ENCODE data around the gene TTLL7. TPM values are rescaled to one million over a fixed set of nuclear protein-coding genes. Genes with fewer than 3 reads are reported as not detected.
"Not testable (repeated sequence)": the region's sequence is repeated elsewhere in the genome, so short reads cannot be mapped to it uniquely, and the experiment has no call there.

The TTLL7 gene
- total and polyA plus RNA-seq, 2 donors, result 11.4 to 58.5 TPM

GRCh38 chr1:83983918-83984317 lies 15.0 kb downstream of the TTLL7 start:
- H3K36me3 ChIP-seq (ENCODE audit: insufficient read depth); H3K4me3 ChIP-seq (ENCODE audit: low read depth, low read length); H3K4me1 ChIP-seq (ENCODE audit: insufficient read depth); DNase-seq (ENCODE audit: extremely low spot score); H3K27ac ChIP-seq (ENCODE audit: low read depth): not testable (repeated sequence)
- 96% methylated on average over 1 of the region's 1 CpG for WGBS

GRCh38 chr1:83978056-83978455 lies 20.9 kb downstream of the TTLL7 start:
- whole genome bisulfite sequencing, result 76% methylated on average over 1 of the region's 1 CpG
- no peak overlapping the region for H3K27ac ChIP-seq (ENCODE audit: low read depth)
- no peak overlapping the region for H3K4me3 ChIP-seq (ENCODE audit: low read depth, low read length)
- no peaks in the 10 kb centered on the region for H3K36me3 ChIP-seq (ENCODE audit: insufficient read depth)
- no peak for DNase-seq (ENCODE audit: extremely low spot score)
- no peaks in the 10 kb centered on the region for H3K4me1 ChIP-seq (ENCODE audit: insufficient read depth)

DNA sequence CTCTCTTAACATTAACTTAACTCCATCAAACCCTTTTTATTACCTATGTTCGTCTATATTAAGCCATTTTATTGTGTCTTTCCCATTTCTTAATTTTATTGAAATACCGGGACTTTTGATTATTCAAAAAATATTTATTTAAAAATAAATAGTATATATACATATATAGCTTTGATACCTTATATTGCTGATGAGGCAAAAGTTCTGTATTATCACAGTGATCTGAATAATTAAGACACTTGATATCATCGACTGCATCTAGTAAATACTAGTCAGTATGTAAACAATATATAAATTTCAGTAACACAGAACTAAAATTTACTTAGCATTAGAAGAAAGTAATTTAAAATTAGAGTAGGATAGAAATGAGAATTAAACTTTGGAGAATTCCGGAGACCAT lies 22.0 kb downstream of the TTLL7 start:
- no peaks in the 10 kb centered on the region for H3K36me3 ChIP-seq (ENCODE audit: insufficient read depth)
- WGBS, result 80% methylated on average over 4 of the region's 4 CpGs
- H3K4me1 ChIP-seq (ENCODE audit: insufficient read depth), result no peaks in the 10 kb centered on the region
- H3K27ac ChIP-seq (ENCODE audit: low read depth), result no peak overlapping the region
- H3K4me3 ChIP-seq (ENCODE audit: low read depth, low read length), result no peak overlapping the region
- no peak for DNase-seq (ENCODE audit: extremely low spot score)

- no peak overlapping the region for H3K4me3 ChIP-seq (ENCODE audit: low read depth, low read length)
- H3K4me1 ChIP-seq (ENCODE audit: insufficient read depth), result no peaks in the 10 kb centered on the region
- WGBS, result 76% methylated on average over 1 of the region's 1 CpG
- H3K27ac ChIP-seq (ENCODE audit: low read depth), result no peak overlapping the region
- DNase-seq (ENCODE audit: extremely low spot score), result no peak
- H3K36me3 ChIP-seq (ENCODE audit: insufficient read depth), result no peaks in the 10 kb centered on the region
These were observed 28.1 kb downstream of the TTLL7 start for GRCh38 chr1:83970802-83971201.

DNA sequence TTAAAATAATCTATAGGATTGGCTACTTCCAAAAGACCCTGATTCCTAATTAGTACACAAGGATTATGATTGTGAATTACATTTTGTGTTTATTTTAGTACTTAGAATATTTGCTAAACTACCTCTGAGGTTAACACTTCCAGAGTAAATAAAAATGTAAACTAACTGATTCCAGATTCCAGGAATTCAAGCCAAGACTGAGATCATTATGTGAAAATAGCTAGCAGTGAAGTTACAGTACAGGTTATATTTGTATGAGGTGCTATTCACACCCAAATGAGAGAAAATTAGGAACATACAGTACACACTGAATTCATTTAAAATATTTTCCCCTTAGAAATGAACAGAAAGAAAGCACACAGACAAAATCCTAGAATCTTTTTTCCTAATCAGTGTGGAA lies 28.8 kb downstream of the TTLL7 start:
- Histone ChIP-seq H3K4me3 (ENCODE audit: low read depth, low read length) (no peak overlapping the region), H3K4me1 (ENCODE audit: insufficient read depth) (no peaks in the 10 kb centered on the region), H3K27ac (ENCODE audit: low read depth) (no peak overlapping the region), H3K36me3 (ENCODE audit: insufficient read depth) (no peaks in the 10 kb centered on the region)
- no peak for DNase-seq (ENCODE audit: extremely low spot score)

- no peak overlapping the region for H3K27ac ChIP-seq (ENCODE audit: low read depth)
- no peak for DNase-seq (ENCODE audit: extremely low spot score)
- no peaks in the 10 kb centered on the region for H3K4me1 ChIP-seq (ENCODE audit: insufficient read depth)
- no peaks in the 10 kb centered on the region for H3K36me3 ChIP-seq (ENCODE audit: insufficient read depth)
- no peak overlapping the region for H3K4me3 ChIP-seq (ENCODE audit: low read depth, low read length)
- 99% methylated on average over 1 of the region's 1 CpG for WGBS
These were observed 31.6 kb downstream of the TTLL7 start for GRCh38 chr1:83967336-83967735.

DNA sequence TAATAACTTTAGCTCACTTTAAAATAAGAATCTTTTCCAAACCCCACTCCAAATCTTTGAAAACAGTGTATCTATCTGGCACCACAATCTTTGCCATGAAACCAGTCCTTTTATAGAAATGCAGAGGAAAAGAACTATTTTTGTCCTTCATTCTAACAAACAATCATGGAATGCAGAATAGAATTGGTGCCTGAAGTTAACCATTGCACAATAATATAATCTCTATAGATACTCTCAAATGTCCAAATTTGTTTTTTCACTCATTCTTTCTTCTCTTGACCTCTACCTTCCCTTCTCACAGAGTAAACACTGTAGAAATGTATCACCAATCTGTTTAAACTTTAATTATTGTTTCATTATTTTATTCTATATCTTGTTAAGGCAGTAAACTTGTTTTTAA lies 34.8 kb downstream of the TTLL7 start:
- no peaks in the 10 kb centered on the region for H3K4me1 ChIP-seq (ENCODE audit: insufficient read depth)
- no peak for DNase-seq (ENCODE audit: extremely low spot score)
- no peak overlapping the region for H3K4me3 ChIP-seq (ENCODE audit: low read depth, low read length)
- no peak overlapping the region for H3K27ac ChIP-seq (ENCODE audit: low read depth)
- H3K36me3 ChIP-seq (ENCODE audit: insufficient read depth), result no peaks in the 10 kb centered on the region

DNA sequence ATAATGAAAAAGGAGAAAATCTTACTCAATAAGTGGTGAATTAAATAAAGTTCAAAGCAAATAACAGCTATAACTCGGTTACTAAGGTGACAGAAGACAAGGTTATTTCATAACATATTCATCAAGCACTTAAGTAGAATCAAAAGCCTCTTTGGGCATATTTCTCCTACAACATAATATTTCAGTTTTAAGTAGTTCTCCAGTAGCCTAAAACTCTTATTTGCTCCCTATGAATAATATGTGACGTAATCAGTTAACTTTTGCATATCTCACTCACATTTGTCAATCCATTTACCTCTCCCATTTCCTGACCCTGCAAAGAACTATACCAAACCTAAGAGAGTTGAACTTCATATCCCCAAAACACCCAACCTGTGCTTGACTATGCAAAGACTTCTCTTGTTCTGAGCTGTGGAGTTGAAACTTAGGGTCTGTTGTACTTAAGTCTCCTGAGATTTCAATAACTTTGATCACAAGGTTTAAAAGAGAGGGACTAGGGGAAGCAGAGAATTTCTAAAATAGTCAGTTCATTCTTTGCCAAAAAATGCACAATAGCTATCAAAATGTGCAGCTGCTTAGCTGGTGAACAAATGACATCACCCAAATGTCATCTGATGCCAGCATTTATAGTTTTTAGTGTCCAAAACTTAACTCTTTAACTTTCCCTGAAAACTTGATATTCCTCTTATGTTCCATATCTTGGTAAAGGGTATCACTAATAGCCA lies 37.2 kb downstream of the TTLL7 start:
- Histone ChIP-seq H3K4me1 (ENCODE audit: insufficient read depth) (no peaks in the 10 kb centered on the region), H3K4me3 (ENCODE audit: low read depth, low read length) (no peak overlapping the region), H3K36me3 (ENCODE audit: insufficient read depth) (no peaks in the 10 kb centered on the region), H3K27ac (ENCODE audit: low read depth) (no peak overlapping the region)
- 64% methylated on average over 2 of the region's 2 CpGs for WGBS
- DNase-seq (ENCODE audit: extremely low spot score), result no peak

DNA sequence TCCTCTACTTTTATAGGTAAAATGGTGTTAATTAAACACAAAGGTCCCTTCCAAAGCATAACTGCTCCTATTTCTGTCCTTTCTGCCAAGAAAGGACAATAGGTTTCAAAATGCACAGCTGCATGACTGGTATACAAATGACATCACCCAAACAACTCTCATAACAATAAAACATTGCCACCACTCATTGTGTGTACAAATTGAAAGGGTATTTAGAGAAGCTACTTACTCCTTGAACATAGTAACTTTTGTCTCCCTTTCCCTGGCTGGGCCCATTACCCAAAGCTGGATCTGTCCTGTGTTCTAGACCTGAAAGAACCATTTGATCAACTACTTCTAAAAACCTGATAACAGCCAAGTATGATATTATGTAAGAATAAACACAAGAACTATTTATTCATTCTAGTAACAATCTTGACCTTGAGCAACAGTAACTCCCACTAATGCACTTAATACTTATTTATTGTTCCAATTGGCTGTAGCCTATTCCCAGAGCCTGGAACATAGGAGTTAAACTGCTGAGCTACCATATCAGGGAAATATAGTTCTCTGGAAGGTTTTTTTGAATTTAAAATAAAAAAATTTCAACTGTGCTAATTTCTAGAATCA lies 38.2 kb downstream of the TTLL7 start:
- Histone ChIP-seq H3K4me3 (ENCODE audit: low read depth, low read length) (no peak overlapping the region), H3K36me3 (ENCODE audit: insufficient read depth) (no peaks in the 10 kb centered on the region), H3K4me1 (ENCODE audit: insufficient read depth) (no peaks in the 10 kb centered on the region), H3K27ac (ENCODE audit: low read depth) (no peak overlapping the region)
- no peak for DNase-seq (ENCODE audit: extremely low spot score)

DNA sequence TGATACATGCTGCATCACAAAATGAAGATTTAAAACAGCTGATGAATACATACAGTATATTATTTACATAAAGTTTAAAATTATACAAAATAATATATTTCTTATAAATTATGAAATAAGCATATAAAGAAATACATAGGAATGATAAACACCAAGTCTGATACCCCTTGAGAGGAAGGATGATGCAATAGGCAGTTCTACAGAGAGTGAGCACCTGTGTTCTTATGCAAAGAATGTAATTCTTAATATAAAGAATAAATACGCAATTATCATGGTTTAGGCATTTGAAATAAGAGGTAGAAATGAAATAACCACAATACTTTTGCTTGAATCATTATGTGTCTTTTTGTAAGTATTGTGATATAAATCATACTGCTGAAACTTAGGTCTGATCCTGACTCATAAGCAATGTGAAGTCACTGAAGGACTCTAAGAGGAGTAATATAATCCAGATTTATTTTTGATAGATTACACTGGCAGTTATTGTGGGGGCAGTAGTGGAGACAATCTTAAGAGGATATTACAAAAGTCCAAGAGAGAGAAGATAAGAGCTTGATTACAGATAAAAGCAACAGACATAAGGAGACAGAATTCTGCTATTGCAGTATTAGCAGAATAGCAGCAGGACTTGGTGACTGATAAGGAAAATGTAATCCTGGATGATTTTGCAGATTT lies 39.0 kb downstream of the TTLL7 start:
- 85% methylated on average over 1 of the region's 1 CpG for WGBS
- H3K27ac ChIP-seq (ENCODE audit: low read depth), result no peak overlapping the region
- no peaks in the 10 kb centered on the region for H3K36me3 ChIP-seq (ENCODE audit: insufficient read depth)
- no peaks in the 10 kb centered on the region for H3K4me1 ChIP-seq (ENCODE audit: insufficient read depth)
- no peak overlapping the region for H3K4me3 ChIP-seq (ENCODE audit: low read depth, low read length)
- DNase-seq (ENCODE audit: extremely low spot score), result no peak

DNA sequence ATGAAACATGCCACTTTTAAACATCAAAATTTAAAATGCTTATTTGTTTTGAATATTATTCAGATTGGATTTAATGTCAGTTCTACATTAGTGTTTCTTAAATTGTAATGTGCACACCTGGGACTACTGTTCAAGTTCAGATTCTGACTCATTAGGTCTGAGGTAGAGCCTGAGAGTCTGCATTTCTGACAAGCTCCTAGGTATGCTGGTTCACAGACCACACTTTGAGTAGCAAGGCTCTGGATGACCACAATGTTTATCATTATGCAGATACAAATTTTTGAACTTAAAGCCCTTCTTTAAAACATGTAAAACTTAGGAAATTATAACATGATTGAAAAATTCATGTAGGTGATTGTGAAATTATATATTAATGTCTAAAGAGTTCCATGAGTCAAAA lies 40.2 kb downstream of the TTLL7 start:
- no peak overlapping the region for H3K4me3 ChIP-seq (ENCODE audit: low read depth, low read length)
- H3K36me3 ChIP-seq (ENCODE audit: insufficient read depth), result no peaks in the 10 kb centered on the region
- H3K4me1 ChIP-seq (ENCODE audit: insufficient read depth), result no peaks in the 10 kb centered on the region
- DNase-seq (ENCODE audit: extremely low spot score), result no peak
- no peak overlapping the region for H3K27ac ChIP-seq (ENCODE audit: low read depth)

- H3K4me3 ChIP-seq (ENCODE audit: low read depth, low read length), result no peak overlapping the region
- H3K27ac ChIP-seq (ENCODE audit: low read depth), result no peak overlapping the region
- 94% methylated on average over 3 of the region's 3 CpGs for WGBS
- DNase-seq (ENCODE audit: extremely low spot score), result no peak
- H3K4me1 ChIP-seq (ENCODE audit: insufficient read depth), result no peaks in the 10 kb centered on the region
- H3K36me3 ChIP-seq (ENCODE audit: insufficient read depth), result no peaks in the 10 kb centered on the region
These were observed 44.6 kb downstream of the TTLL7 start for GRCh38 chr1:83954166-83954823.

DNA sequence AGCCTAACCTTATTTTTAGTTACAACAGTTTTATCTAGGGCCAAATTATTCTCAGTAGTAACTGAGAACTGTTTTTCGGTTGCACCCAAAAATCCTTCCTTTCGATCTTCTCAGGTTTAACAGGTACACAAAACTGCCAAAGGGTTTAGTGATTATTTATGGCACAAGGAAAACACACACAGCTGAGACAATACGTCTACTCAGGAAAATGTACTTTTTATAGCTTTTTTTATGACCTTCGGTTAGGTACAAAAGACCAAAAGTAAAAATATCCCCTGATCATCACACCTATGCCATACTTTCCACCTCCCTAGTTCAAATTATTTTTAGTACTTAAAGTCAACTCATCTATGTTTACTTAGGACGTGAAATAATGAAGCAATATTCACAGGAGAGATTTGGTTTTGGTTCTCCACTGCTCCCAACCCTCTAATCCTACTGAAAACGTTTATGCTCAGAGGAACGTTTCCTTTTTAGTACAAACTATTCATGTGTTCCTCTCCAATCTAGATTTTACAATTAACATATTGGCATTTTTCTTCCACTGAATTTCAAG lies 48.7 kb downstream of the TTLL7 start:
- H3K27ac ChIP-seq (ENCODE audit: low read depth), result no peak overlapping the region
- DNase-seq (ENCODE audit: extremely low spot score), result no peak
- H3K4me1 ChIP-seq (ENCODE audit: insufficient read depth), result no peaks in the 10 kb centered on the region
- H3K36me3 ChIP-seq (ENCODE audit: insufficient read depth), result no peaks in the 10 kb centered on the region
- no peak overlapping the region for H3K4me3 ChIP-seq (ENCODE audit: low read depth, low read length)
- WGBS, result 56% methylated on average over 7 of the region's 7 CpGs

DNA sequence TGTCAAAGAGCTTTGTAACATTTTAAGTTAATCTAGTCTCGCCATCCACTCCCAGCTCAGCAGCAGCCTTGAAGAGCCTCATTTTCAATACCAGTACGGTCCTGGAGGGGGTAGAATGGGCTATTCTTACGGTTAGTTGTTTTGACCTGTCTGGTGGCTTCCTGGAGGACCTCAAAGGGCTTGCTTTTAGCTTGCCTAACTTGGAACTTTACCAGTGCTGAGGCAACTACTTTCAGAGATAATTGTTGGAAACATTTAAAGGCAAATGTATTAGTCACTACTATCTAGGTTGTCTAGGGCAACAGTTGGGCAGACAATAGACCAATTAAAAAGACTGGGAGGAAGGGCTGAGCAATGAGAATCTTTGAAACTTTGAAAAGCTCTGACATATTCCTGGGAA lies 56.0 kb downstream of the TTLL7 start:
- Histone ChIP-seq H3K27ac (ENCODE audit: low read depth) (no peak overlapping the region), H3K4me3 (ENCODE audit: low read depth, low read length) (no peak overlapping the region), H3K36me3 (ENCODE audit: insufficient read depth) (no peaks in the 10 kb centered on the region), H3K4me1 (ENCODE audit: insufficient read depth) (no peaks in the 10 kb centered on the region)
- 87% methylated on average over 3 of the region's 3 CpGs for WGBS
- no peak for DNase-seq (ENCODE audit: extremely low spot score)
